H1 (cell line): ENCODE measurements around the gene FCN3. TPM values are rescaled to one million over a fixed set of nuclear protein-coding genes. Genes with fewer than 3 reads are reported as not detected.
A peak's percentile ranks its signal among the peaks of the same experiment; 100 is the strongest.

ENCODE experiments used
- CTCF ChIA-PET: fragments of 300-600 bp; sonication (Branson Sonifier 250); formaldehyde crosslinking; loops from one replicate; lab custom pipeline; 2021; ENCODE audit not compliant: partially characterized antibody; lab: Charles Lee
- POLR2A ChIA-PET: fragments of 300-600 bp; sonication (Branson Sonifier 250); formaldehyde crosslinking; loops from one replicate; lab custom pipeline; 2021; ENCODE audit warnings: inconsistent platforms; ENCODE audit not compliant: partially characterized antibody; lab: Charles Lee
- DNase-seq, 2 experiments: peaks; one replicate each; pipeline versions ENCODE4 v3.0.0 to v3.0.0-alpha.2; 2010 to 2022; ENCODE audit warnings: low spot score in 2 of 2, low read depth in 1 of 2, mixed read lengths in 1 of 2
- FAIRE-seq: peaks from 2 replicates; lab custom pipeline; 2011; peaks lifted over from hg19 to GRCh38; lab: Jason Lieb, UNC
- H2AFZ ChIP-seq: 2 replicates; pipeline ENCODE4 v1.8.1; 2012; ENCODE audit warnings: low read length, inconsistent platforms
- H2AK5ac ChIP-seq: 2 replicates; pipeline ENCODE4 v1.6.1; 2013; ENCODE audit warnings: low read depth, low read length
- H2BK120ac ChIP-seq: replicated peaks from 2 replicates; pipeline ENCODE3; 2013; ENCODE audit warnings: low read depth, low read length, inconsistent platforms
- H2BK12ac ChIP-seq: 2 replicates; pipeline ENCODE4 v1.6.1; 2013; ENCODE audit warnings: low read depth, low read length
- H2BK15ac ChIP-seq: 2 replicates; pipeline ENCODE4 v1.6.1; 2013; ENCODE audit warnings: low read length
- H2BK20ac ChIP-seq: 2 replicates; pipeline ENCODE4 v1.6.1; 2013; ENCODE audit warnings: low read length
- H2BK5ac ChIP-seq: 2 replicates; pipeline ENCODE4 v1.6.1; 2013; ENCODE audit warnings: low read depth, low read length
- H3K14ac ChIP-seq: 2 replicates; pipeline ENCODE4 v1.6.1; 2013; ENCODE audit warnings: inconsistent platforms; ENCODE audit not compliant: insufficient read length
- H3K18ac ChIP-seq: 2 replicates; pipeline ENCODE4 v1.6.1; 2013; ENCODE audit warnings: low read length; ENCODE audit errors: extremely low read depth
- H3K23ac ChIP-seq: 2 replicates; pipeline ENCODE4 v1.6.1; 2013; ENCODE audit warnings: inconsistent platforms; ENCODE audit not compliant: insufficient read length
- H3K23me2 ChIP-seq: 2 replicates; pipeline ENCODE4 v1.6.1; 2013; ENCODE audit warnings: low read depth, low read length
- H3K27ac ChIP-seq: 2 replicates; pipeline ENCODE4 v1.6.1; 2011; ENCODE audit warnings: low read depth, low read length, inconsistent platforms
- H3K27me3 ChIP-seq, 4 experiments: replicated peaks in 1 of 4; 1 replicate in 1 of 4; 2 replicates in 3 of 4; pipeline versions ENCODE4 v1.6.1 to v1.8.1; 2011 to 2013; ENCODE audit warnings: low read length in 3 of 4, mild to moderate bottlenecking in 3 of 4, inconsistent platforms in 2 of 4, mixed read lengths in 2 of 4, moderate library complexity in 1 of 4; ENCODE audit not compliant: control insufficient read depth in 3 of 4, insufficient read depth in 3 of 4; ENCODE audit errors: extremely low read depth in 1 of 4
- H3K36me3 ChIP-seq, 4 experiments: 2 replicates each; pipeline versions ENCODE4 v1.6.1 to v1.8.1; 2011 to 2013; ENCODE audit warnings: mild to moderate bottlenecking in 4 of 4, low read length in 3 of 4, moderate library complexity in 2 of 4, control low read depth in 1 of 4, inconsistent platforms in 1 of 4; ENCODE audit not compliant: insufficient read depth in 4 of 4, control insufficient read depth in 2 of 4
- H3K4ac ChIP-seq: replicated peaks from 2 replicates; pipeline ENCODE3; 2013; ENCODE audit warnings: low read length, low read depth, mixed read lengths, inconsistent platforms; ENCODE audit not compliant: insufficient read length
- H3K4me1 ChIP-seq, 4 experiments: replicated peaks in 1 of 4; 1 replicate in 1 of 4; 2 replicates in 3 of 4; pipeline versions ENCODE4 v1.6.1 to v1.8.1; 2011 to 2013; ENCODE audit warnings: low read length in 3 of 4, inconsistent platforms in 2 of 4, mixed read lengths in 1 of 4; ENCODE audit not compliant: insufficient read depth in 4 of 4, control insufficient read depth in 3 of 4
- H3K4me2 ChIP-seq, 2 experiments: 2 replicates each; pipeline versions ENCODE4 v1.6.1 to v1.8.1; 2011 to 2013; ENCODE audit warnings: low read depth in 2 of 2, low read length in 2 of 2, control low read depth in 1 of 2, inconsistent platforms in 1 of 2, mild to moderate bottlenecking in 1 of 2; ENCODE audit not compliant: insufficient read depth in 1 of 2
- H3K4me3 ChIP-seq, 4 experiments: fragments of 200-600, 300-600 bp in 1 of 4; sonication (generic), shearing (Covaris generic), sonication (Bioruptor Twin) in 1 of 4; 2 replicates each; pipeline versions ENCODE4 v1.5.1 to v1.8.1; 2011 to 2016; ENCODE audit warnings: low read length in 4 of 4, low read depth in 3 of 4, control low read depth in 2 of 4, inconsistent platforms in 2 of 4, mild to moderate bottlenecking in 2 of 4, mixed read lengths in 1 of 4, moderate library complexity in 1 of 4; ENCODE audit not compliant: insufficient read depth in 2 of 4; ENCODE audit errors: extremely low read depth in 1 of 4
- H3K56ac ChIP-seq: replicated peaks from 2 replicates; pipeline ENCODE3; 2013; ENCODE audit warnings: low read depth, mild to moderate bottlenecking, mixed read lengths, low read length, inconsistent platforms; ENCODE audit not compliant: insufficient read length
- H3K79me1 ChIP-seq: 2 replicates; pipeline ENCODE4 v1.6.1; 2013; ENCODE audit warnings: low read depth, low read length, control low read depth
- H3K79me2 ChIP-seq, 2 experiments: 2 replicates each; pipeline versions ENCODE4 v1.6.1 to v1.8.1; 2012 to 2013; ENCODE audit warnings: low read length in 2 of 2, mild to moderate bottlenecking in 2 of 2, inconsistent platforms in 1 of 2; ENCODE audit not compliant: insufficient read depth in 2 of 2, control insufficient read depth in 1 of 2
- H3K9ac ChIP-seq, 4 experiments: replicated peaks in 1 of 4; 1 replicate in 1 of 4; 2 replicates in 3 of 4; pipeline versions ENCODE4 v1.6.1 to v1.8.1; 2011 to 2013; ENCODE audit warnings: low read depth in 3 of 4, low read length in 3 of 4, control low read depth in 2 of 4, mild to moderate bottlenecking in 2 of 4, moderate library complexity in 2 of 4, inconsistent platforms in 1 of 4; ENCODE audit errors: extremely low read depth in 1 of 4
- H3K9me3 ChIP-seq, 2 experiments: 2 replicates each; pipeline versions ENCODE4 v1.6.1 to v1.8.1; 2012 to 2013; ENCODE audit warnings: mild to moderate bottlenecking in 2 of 2, moderate library complexity in 2 of 2, control low read depth in 1 of 2, inconsistent platforms in 1 of 2, low read depth in 1 of 2, low read length in 1 of 2, mixed read lengths in 1 of 2; ENCODE audit not compliant: insufficient read depth in 2 of 2
- H4K20me1 ChIP-seq, 2 experiments: replicated peaks in 1 of 2; 2 replicates each; pipeline versions ENCODE3 to v1.8.1; 2011 to 2013; ENCODE audit warnings: inconsistent platforms in 2 of 2, low read length in 2 of 2, mild to moderate bottlenecking in 1 of 2; ENCODE audit not compliant: insufficient read depth in 2 of 2, control insufficient read depth in 1 of 2
- H4K5ac ChIP-seq: 2 replicates; pipeline ENCODE4 v1.6.1; 2013; ENCODE audit warnings: low read length, low read depth, mixed read lengths, inconsistent platforms; ENCODE audit not compliant: insufficient read length
- H4K8ac ChIP-seq: 2 replicates; pipeline ENCODE4 v1.8.0; 2013; ENCODE audit warnings: mild to moderate bottlenecking, moderate library complexity, low read length, inconsistent platforms; ENCODE audit not compliant: insufficient read depth; ENCODE audit errors: extremely low read depth
- H4K91ac ChIP-seq: replicated peaks from 2 replicates; pipeline ENCODE3; 2013; ENCODE audit warnings: low read length, mixed read lengths, inconsistent platforms; ENCODE audit not compliant: insufficient read length
- ASH2L ChIP-seq: fragments of 200-600, 300-600 bp; sonication (generic); IDR thresholded peaks from one replicate; pipeline ENCODE4 v1.7.1; 2017; ENCODE audit warnings: low read length
- ATF2 ChIP-seq: IDR thresholded peaks from 2 replicates; pipeline ENCODE4 v1.6.1; 2012; ENCODE audit warnings: low read length, inconsistent platforms
- BACH1 ChIP-seq: IDR thresholded peaks from 2 replicates; pipeline ENCODE4 v1.6.1; 2012; ENCODE audit warnings: low read length, improper control_type of control experiment
- BCL11A ChIP-seq, 2 experiments: IDR thresholded peaks; one replicate each; pipeline ENCODE4 v1.6.1; 2011; ENCODE audit warnings: low read depth in 2 of 2, low read length in 2 of 2, mild to moderate bottlenecking in 2 of 2
- CTBP2 ChIP-seq: IDR thresholded peaks from 2 replicates; pipeline ENCODE4 v1.7.0; 2011; ENCODE audit warnings: borderline replicate concordance, mild to moderate bottlenecking, moderate library complexity, mixed read lengths, low read length; ENCODE audit not compliant: insufficient read depth, insufficient read length
- RNF2 ChIP-seq: fragments of 200-900, 300-1000 bp; sonication (generic); IDR thresholded peaks from 2 replicates; pipeline ENCODE4 v1.7.1; 2016; ENCODE audit warnings: borderline replicate concordance, low read depth, mild to moderate bottlenecking, antibody characterized with exemption, low read length; ENCODE audit not compliant: poor library complexity, severe bottlenecking; ENCODE audit errors: missing control alignments
- SIRT6 ChIP-seq: IDR thresholded peaks from one replicate; pipeline ENCODE4 v1.7.1; 2012; ENCODE audit warnings: low read length, inconsistent platforms
- WGBS, 2 experiments: shearing (Covaris generic) in 1 of 2; methylation state at CpG; one replicate each; pipeline versions ENCODE4 v1.1.6 to v1.1.7; 2013 to 2015; ENCODE audit warnings: low lambda C conversion rate in 2 of 2, mixed read lengths in 2 of 2, inconsistent platforms in 1 of 2, low coverage in 1 of 2, missing lambda C conversion rate in 1 of 2; ENCODE audit not compliant: insufficient replicate concordance in 2 of 2, insufficient coverage in 1 of 2, insufficient read length in 1 of 2; ENCODE audit errors: extremely low coverage in 1 of 2, missing lambda C conversion rate in 1 of 2; 5-methylcytosine and 5-hydroxymethylcytosine counted together
- polyA plus RNA-seq, 7 experiments: library from polyadenylated mRNA; depleted of rRNA in 3 of 7; stranded (reverse) in 5 of 7; unstranded in 2 of 7; fragments of >200 nt in 5 of 7; fragments of 200-250 nt in 2 of 7; gene quantifications; 1 replicate in 5 of 7; 2 replicates in 1 of 7; 4 replicates in 1 of 7; pipeline versions ENCODE4 v1.2.1 to v1.2.3, GENCODE V29; 2011 to 2013; ENCODE audit warnings: missing spikeins in 2 of 7, mixed read lengths in 2 of 7
- total RNA-seq: library from RNA; stranded (reverse); fragmentation: NEBNext Ultra II Directional; extraction: Animal tissue kit (Norgen Biotek cat#: 25700); gene quantifications from 2 replicates; pipeline ENCODE4 v1.2.1, GENCODE V29; 2021

The FCN3 gene
- total and polyA plus RNA-seq, 2 of the 8 experiments (the other 6 are each of a cell fraction or from before 2014, with no cell fraction given), result 0.30 to 0.57 TPM

DNA sequence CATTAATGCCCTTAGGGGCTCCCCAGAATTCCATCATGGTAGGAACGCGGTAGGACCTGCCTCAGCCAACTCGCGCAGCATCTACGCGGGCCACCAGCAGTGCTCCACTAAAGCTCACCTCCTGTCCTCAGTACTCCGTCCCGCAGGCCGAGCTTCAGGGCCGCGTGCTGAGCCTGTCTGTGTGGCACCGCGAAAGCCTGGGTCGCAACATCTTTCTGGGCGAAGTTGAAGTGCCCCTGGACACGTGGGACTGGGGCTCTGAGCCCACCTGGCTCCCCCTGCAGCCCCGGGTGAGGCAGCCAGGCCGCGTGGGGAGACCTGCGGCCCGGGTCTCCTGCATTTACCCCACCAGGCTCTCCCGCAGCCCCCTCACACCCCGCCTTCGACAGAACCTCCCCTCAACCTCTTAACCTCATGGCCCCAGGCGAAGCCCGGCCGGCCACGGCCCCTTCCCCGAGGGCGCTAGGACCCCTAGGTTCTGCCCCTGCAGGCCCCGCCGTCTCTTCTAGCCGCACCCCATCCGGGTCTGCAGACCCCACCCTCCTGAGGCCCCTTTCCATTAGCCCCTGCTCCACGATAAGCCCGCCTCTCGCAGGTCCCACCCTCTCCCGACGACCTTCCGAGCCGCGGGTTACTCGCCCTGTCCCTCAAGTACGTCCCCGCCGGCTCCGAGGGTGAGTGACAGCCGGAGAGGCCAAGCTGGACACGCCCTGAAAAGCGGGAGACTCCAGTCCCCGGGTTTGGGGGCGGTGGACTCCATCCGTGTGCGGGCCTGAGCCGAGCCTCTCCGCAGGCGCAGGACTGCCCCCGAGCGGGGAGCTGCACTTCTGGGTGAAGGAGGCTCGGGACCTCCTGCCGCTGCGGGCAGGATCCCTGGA lies 23.7 kb downstream of the FCN3 start:
- CTCF ChIA-PET, result interaction anchor here (0.7 to 28.8 kb wide), 19 partner anchors 9 to 312 kb away, joined by 3 to 625 read pairs (median 6); partner anchors contain the start of genes CD164L2, FCN3, GPR3 and MAP3K6
- TF ChIP-seq RNF2 (no peak), SIRT6 (no peak), BACH1 (no peak), CTBP2 (no peak), BCL11A (IDR thresholded peaks at IDR 0.05; ENCODE audit: low read depth in 2 of 2, low read length in 2 of 2) (no peak), ASH2L (peak; percentile 67), ATF2 (no peak)

More for the DNA sequence above, 23.7 kb downstream of the FCN3 start:
- H2BK120ac ChIP-seq, result no peak overlapping the region
- H2BK5ac ChIP-seq, result peak overlapping the region; percentile 67; the same call in 1 of the 2 replicates
- H4K5ac ChIP-seq, result peak overlapping the region; percentile 61
- peak overlapping the region; percentile 47 to 63 (median 51) for H3K4me3 ChIP-seq
- H3K79me1 ChIP-seq, result no peaks in the 10 kb centered on the region
- peak overlapping the region; percentile 78 for H3K56ac ChIP-seq
- peak; percentile 93 to 96 for DNase-seq
- no peak overlapping the region; the same call in 1 of the 2 replicates for H2AFZ ChIP-seq
- H3K4ac ChIP-seq, result peak overlapping the region; percentile 60
- peak overlapping the region; percentile 61; the same call in 1 of the 2 replicates for H2BK20ac ChIP-seq
- H3K9ac ChIP-seq, result peak overlapping the region in 1 of 4 experiments; percentile 20; a peak in 2 of 7 replicates
- H3K36me3 ChIP-seq, result 0 out of 8 replicates have a peak, but pooled peaks cover 0 to 3% (median 0%) of the 10 kb centered on the region in 4 experiments
- no peak overlapping the region for H3K27ac ChIP-seq
- FAIRE-seq, result peak; percentile 32
- peaks cover 0 to 8% (median 6%) of the 10 kb centered on the region in 4 experiments; a peak in 5 of 7 replicates for H3K27me3 ChIP-seq
- H2BK12ac ChIP-seq, result peak overlapping the region; percentile 80; the same call in 1 of the 2 replicates
- H3K79me2 ChIP-seq, result peaks cover 0 to 4% of the 10 kb centered on the region in 2 experiments; a peak in 1 of 4 replicates
- H4K8ac ChIP-seq, result peak overlapping the region; percentile 72; the same call in 1 of the 2 replicates
- no peaks in the 10 kb centered on the region for H3K9me3 ChIP-seq
- no peak overlapping the region for H3K23ac ChIP-seq
- POLR2A ChIA-PET, result interaction anchor here (0.7 to 10.9 kb wide), 17 partner anchors 8 to 357 kb away, joined by 3 to 101 read pairs (median 3); partner anchors contain the start of genes MAP3K6, SYTL1, TMEM222 and TRNP1
- peak overlapping the region; percentile 96 for H3K18ac ChIP-seq
- H3K23me2 ChIP-seq, result peaks cover 23% of the 10 kb centered on the region
- peaks cover 0 to 20% (median 8%) of the 10 kb centered on the region in 4 experiments; a peak in 6 of 7 replicates for H3K4me1 ChIP-seq
- peaks cover 0 to 6% of the 10 kb centered on the region in 2 experiments for H4K20me1 ChIP-seq
- peak overlapping the region; percentile 10; the same call in 1 of the 2 replicates for H2AK5ac ChIP-seq
- no peak overlapping the region for H2BK15ac ChIP-seq
- H3K14ac ChIP-seq, result no peak overlapping the region
- peak overlapping the region; percentile 77 to 83 for H3K4me2 ChIP-seq
- WGBS, 2 experiments, result 5% methylated on average over 48 of the region's 62 CpGs; no CpG with 5 or more reads in 1 of the 2 experiments
- peak overlapping the region; percentile 87 for H4K91ac ChIP-seq
